ENCODE results near the gene HMX1. TPM values are rescaled to one million over a fixed set of nuclear protein-coding genes. Genes with fewer than 3 reads are reported as not detected.
A peak's percentile ranks its signal among the peaks of the same experiment; 100 is the strongest.

HMX1 gene
- total and polyA plus RNA-seq, 5 donors: not detected

DNA sequence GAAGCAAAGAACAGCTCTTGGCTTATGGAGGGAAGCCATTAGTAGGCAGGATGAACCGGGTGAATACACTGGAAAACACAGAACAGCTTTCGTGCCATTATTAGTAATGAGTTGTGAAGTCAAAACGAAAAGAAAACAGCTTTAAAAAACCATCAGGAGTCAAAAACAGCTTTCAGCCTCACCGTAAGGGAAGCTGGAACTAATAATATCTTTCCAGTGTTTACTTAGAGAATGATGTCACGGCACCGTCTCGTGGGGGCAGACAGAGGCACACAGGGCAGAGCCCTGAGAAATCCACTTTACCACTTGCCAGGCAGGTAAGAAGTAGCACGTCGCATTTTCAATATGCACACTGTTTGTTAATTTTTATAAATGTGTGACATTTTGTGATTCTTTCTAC lies 37.9 kb upstream of the HMX1 start:
- Histone ChIP-seq H3K9me3 (ENCODE audit: control insufficient read depth, low read length) (no peaks in the 10 kb centered on the region), H3K4me3 (ENCODE audit: low read length) (no peak overlapping the region), H3K4me1 (ENCODE audit: control insufficient read depth, insufficient read depth, low read length) (no peaks in the 10 kb centered on the region), H3K27ac (ENCODE audit: low read length) (no peak overlapping the region), H3K27me3 (ENCODE audit: control insufficient read depth, insufficient read depth) (no peaks in the 10 kb centered on the region)
- DNase-seq: no peak
- no peak for ATAC-seq
- 42% methylated on average over 9 of the region's 9 CpGs for WGBS
- intact Hi-C loops (cut with DNase I): no loop called here

- Histone ChIP-seq H3K9me3 (ENCODE audit: control insufficient read depth, low read length) (no peaks in the 10 kb centered on the region), H3K27ac (ENCODE audit: low read length) (no peak overlapping the region), H3K4me3 (ENCODE audit: low read length) (no peak overlapping the region), H3K27me3 (ENCODE audit: control insufficient read depth, insufficient read depth) (no peaks in the 10 kb centered on the region), H3K4me1 (ENCODE audit: control insufficient read depth, insufficient read depth, low read length) (no peaks in the 10 kb centered on the region)
- intact Hi-C loops (cut with DNase I): no loop called here
- WGBS: 76% methylated on average over 34 of the region's 34 CpGs
- ATAC-seq (no peak), DNase-seq (no peak)
These were observed 36.7 kb upstream of the HMX1 start for GRCh38 chr4:8908206-8908893.

DNA sequence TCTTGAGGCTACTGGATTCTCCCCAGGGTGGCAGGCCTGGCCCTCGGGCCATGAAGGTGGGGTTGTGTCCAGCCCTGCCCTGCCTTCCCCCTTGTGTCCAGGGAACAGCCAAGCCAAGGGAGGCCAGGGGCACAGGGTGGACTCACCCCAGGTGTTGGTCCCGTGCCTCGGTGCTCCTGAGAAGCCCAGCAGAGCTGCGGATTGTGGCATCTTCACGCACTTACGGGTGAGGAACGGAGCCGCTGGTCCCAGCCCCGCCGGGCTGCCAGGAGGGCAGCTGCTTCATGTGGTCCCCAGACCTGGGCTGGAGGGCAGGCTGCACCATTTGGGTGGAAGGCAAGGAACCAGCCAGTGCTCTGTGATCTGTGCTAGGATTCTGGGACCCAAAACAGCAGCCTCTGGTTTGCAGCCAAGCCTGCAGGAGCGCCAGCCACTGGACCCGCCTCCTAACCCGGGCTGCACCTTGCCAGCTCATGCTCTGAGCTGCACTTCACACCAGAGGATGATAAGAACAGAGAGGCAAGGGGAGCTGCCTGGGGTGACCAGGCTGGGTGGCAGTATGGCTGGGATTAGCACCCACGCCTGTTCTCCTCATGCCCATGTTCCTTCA lies 36.1 kb upstream of the HMX1 start:
- no peaks in the 10 kb centered on the region for H3K4me1 ChIP-seq (ENCODE audit: control insufficient read depth, insufficient read depth, low read length)
- no peaks in the 10 kb centered on the region for H3K27me3 ChIP-seq (ENCODE audit: control insufficient read depth, insufficient read depth)
- ATAC-seq (no peak), DNase-seq (no peak)
- H3K4me3 ChIP-seq (ENCODE audit: low read length): no peak overlapping the region
- no peaks in the 10 kb centered on the region for H3K9me3 ChIP-seq (ENCODE audit: control insufficient read depth, low read length)
- intact Hi-C loops (cut with DNase I): no loop called here
- WGBS: 77% methylated on average over 14 of the region's 14 CpGs
- H3K27ac ChIP-seq (ENCODE audit: low read length): no peak overlapping the region

- DNase-seq (no peak), ATAC-seq (no peak)
- no peak overlapping the region for H3K4me3 ChIP-seq (ENCODE audit: low read length)
- 82% methylated on average over 22 of the region's 22 CpGs for WGBS
- H3K4me1 ChIP-seq (ENCODE audit: control insufficient read depth, insufficient read depth, low read length): no peaks in the 10 kb centered on the region
- intact Hi-C loops (cut with DNase I): no loop called here
- H3K9me3 ChIP-seq (ENCODE audit: control insufficient read depth, low read length): no peaks in the 10 kb centered on the region
- no peak overlapping the region for H3K27ac ChIP-seq (ENCODE audit: low read length)
- no peaks in the 10 kb centered on the region for H3K27me3 ChIP-seq (ENCODE audit: control insufficient read depth, insufficient read depth)
These were observed 35.5 kb upstream of the HMX1 start for GRCh38 chr4:8906991-8907595.

GRCh38 chr4:8906668-8906970 lies 35.0 kb upstream of the HMX1 start:
- Histone ChIP-seq H3K4me1 (ENCODE audit: control insufficient read depth, insufficient read depth, low read length) (no peaks in the 10 kb centered on the region), H3K27ac (ENCODE audit: low read length) (no peak overlapping the region), H3K9me3 (ENCODE audit: control insufficient read depth, low read length) (no peaks in the 10 kb centered on the region), H3K27me3 (ENCODE audit: control insufficient read depth, insufficient read depth) (no peaks in the 10 kb centered on the region), H3K4me3 (ENCODE audit: low read length) (no peak overlapping the region)
- ATAC-seq (no peak), DNase-seq (no peak)
- intact Hi-C loops (cut with DNase I): no loop called here
- 65% methylated on average over 8 of the region's 8 CpGs for WGBS

- intact Hi-C loops (cut with DNase I): no loop called here
- no peak overlapping the region for H3K4me3 ChIP-seq (ENCODE audit: low read length)
- H3K4me1 ChIP-seq (ENCODE audit: control insufficient read depth, insufficient read depth, low read length): no peaks in the 10 kb centered on the region
- H3K9me3 ChIP-seq (ENCODE audit: control insufficient read depth, low read length): peaks cover under 1% of the 10 kb centered on the region
- ATAC-seq (no peak), DNase-seq (no peak)
- no peak overlapping the region for H3K27ac ChIP-seq (ENCODE audit: low read length)
- 84% methylated on average over 33 of the region's 33 CpGs for WGBS
- H3K27me3 ChIP-seq (ENCODE audit: control insufficient read depth, insufficient read depth): no peaks in the 10 kb centered on the region
These were observed 34.4 kb upstream of the HMX1 start for GRCh38 chr4:8905773-8906667.

GRCh38 chr4:8905226-8905772 lies 33.7 kb upstream of the HMX1 start:
- no peak for ATAC-seq
- DNase-seq: no peak
- no peaks in the 10 kb centered on the region for H3K27me3 ChIP-seq (ENCODE audit: control insufficient read depth, insufficient read depth)
- intact Hi-C loops (cut with DNase I): no loop called here
- WGBS: 75% methylated on average over 20 of the region's 20 CpGs
- H3K4me1 ChIP-seq (ENCODE audit: control insufficient read depth, insufficient read depth, low read length): no peaks in the 10 kb centered on the region
- H3K9me3 ChIP-seq (ENCODE audit: control insufficient read depth, low read length): peaks cover 4% of the 10 kb centered on the region
- H3K27ac ChIP-seq (ENCODE audit: low read length): no peak overlapping the region
- no peak overlapping the region for H3K4me3 ChIP-seq (ENCODE audit: low read length)

GRCh38 chr4:8904666-8905065 lies 33.0 kb upstream of the HMX1 start:
- Histone ChIP-seq H3K27ac (ENCODE audit: low read length) (no peak overlapping the region), H3K27me3 (ENCODE audit: control insufficient read depth, insufficient read depth) (no peaks in the 10 kb centered on the region), H3K4me3 (ENCODE audit: low read length) (no peak overlapping the region), H3K4me1 (ENCODE audit: control insufficient read depth, insufficient read depth, low read length) (no peaks in the 10 kb centered on the region), H3K9me3 (ENCODE audit: control insufficient read depth, low read length) (peaks cover 4% of the 10 kb centered on the region)
- intact Hi-C loops (cut with DNase I): no loop called here
- 74% methylated on average over 6 of the region's 6 CpGs for WGBS
- no peak for DNase-seq
- no peak for ATAC-seq

- H3K27me3 ChIP-seq (ENCODE audit: control insufficient read depth, insufficient read depth): no peaks in the 10 kb centered on the region
- no peak overlapping the region for H3K4me3 ChIP-seq (ENCODE audit: low read length)
- 87% methylated on average over 9 of the region's 9 CpGs for WGBS
- no peaks in the 10 kb centered on the region for H3K4me1 ChIP-seq (ENCODE audit: control insufficient read depth, insufficient read depth, low read length)
- DNase-seq (no peak), ATAC-seq (no peak)
- intact Hi-C loops (cut with DNase I): no loop called here
- peaks cover 4% of the 10 kb centered on the region for H3K9me3 ChIP-seq (ENCODE audit: control insufficient read depth, low read length)
- no peak overlapping the region for H3K27ac ChIP-seq (ENCODE audit: low read length)
These were observed 32.4 kb upstream of the HMX1 start for GRCh38 chr4:8904041-8904501.

GRCh38 chr4:8901335-8901734 lies 29.7 kb upstream of the HMX1 start:
- 91% methylated on average over 6 of the region's 6 CpGs for WGBS
- Histone ChIP-seq H3K9me3 (ENCODE audit: control insufficient read depth, low read length) (peaks cover 4% of the 10 kb centered on the region), H3K27ac (ENCODE audit: low read length) (no peak overlapping the region), H3K4me3 (ENCODE audit: low read length) (no peak overlapping the region), H3K4me1 (ENCODE audit: control insufficient read depth, insufficient read depth, low read length) (no peaks in the 10 kb centered on the region), H3K27me3 (ENCODE audit: control insufficient read depth, insufficient read depth) (no peaks in the 10 kb centered on the region)
- ATAC-seq: no peak
- DNase-seq: no peak
- intact Hi-C loops (cut with DNase I): no loop called here

DNA sequence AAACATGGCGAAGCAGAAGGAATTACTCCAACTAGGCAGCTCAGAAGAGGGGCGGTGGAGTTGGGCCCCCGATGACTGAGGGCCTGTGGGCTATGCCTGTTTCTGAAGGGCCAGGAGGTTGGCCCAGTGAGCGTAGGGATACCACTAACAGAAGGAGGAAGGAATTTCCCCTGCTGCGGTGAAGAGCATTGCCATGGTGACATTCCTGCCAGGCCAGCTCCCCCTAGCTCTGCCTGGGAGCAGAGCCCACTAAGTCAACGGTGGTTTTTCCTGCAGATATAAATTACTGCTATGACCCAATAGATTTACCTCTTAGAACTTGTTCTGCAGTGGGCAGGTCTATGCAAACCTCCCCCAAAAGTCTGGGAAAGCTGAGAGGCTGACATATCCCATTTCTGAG lies 28.9 kb upstream of the HMX1 start:
- H3K4me1 ChIP-seq (ENCODE audit: control insufficient read depth, insufficient read depth, low read length): no peaks in the 10 kb centered on the region
- no peaks in the 10 kb centered on the region for H3K27me3 ChIP-seq (ENCODE audit: control insufficient read depth, insufficient read depth)
- intact Hi-C loops (cut with DNase I): no loop called here
- no peak overlapping the region for H3K4me3 ChIP-seq (ENCODE audit: low read length)
- peaks cover 4% of the 10 kb centered on the region for H3K9me3 ChIP-seq (ENCODE audit: control insufficient read depth, low read length)
- 80% methylated on average over 6 of the region's 6 CpGs for WGBS
- ATAC-seq (no peak), DNase-seq (peak in 1 of 3 donors; percentile 12)
- no peak overlapping the region for H3K27ac ChIP-seq (ENCODE audit: low read length)

Data from right cardiac atrium (tissue), 5 donors.